ENCODE data around the gene NUCB2.

NUCB2 gene

GRCh38 chr11:17273211-17273610 is 3.3 kb upstream of the NUCB2 start:
- H3K27ac ChIP-seq, result no peak overlapping the region; the same call in 1 of the 2 replicates
- TF ChIP-seq ZFX (IDR thresholded peaks at IDR 0.05) (no peak), CTCF (conservative IDR thresholded peaks at IDR 0.05) (no peak)

GRCh38 chr11:17273668-17274282 is 2.8 kb upstream of the NUCB2 start:
- no peak overlapping the region; the same call in 1 of the 2 replicates for H3K27ac ChIP-seq
- TF ChIP-seq ZFX (IDR thresholded peaks at IDR 0.05) (no peak), CTCF (conservative IDR thresholded peaks at IDR 0.05) (no peak)

GRCh38 chr11:17275400-17276235 is 921 bp upstream of the NUCB2 start:
- no peak for TF ChIP-seq ZFX (IDR thresholded peaks at IDR 0.05)
- no peak for TF ChIP-seq CTCF (conservative IDR thresholded peaks at IDR 0.05)
- peak overlapping the region; percentile 99 for H3K27ac ChIP-seq

- TF ChIP-seq ZFX (IDR thresholded peaks at IDR 0.05), result peak; percentile 37
- no peak for TF ChIP-seq CTCF (conservative IDR thresholded peaks at IDR 0.05)
- peak overlapping the region; percentile 99 for H3K27ac ChIP-seq
Observed at GRCh38 chr11:17277024-17277584, 565 bp downstream of the NUCB2 start.

GRCh38 chr11:17280494-17281127 is 4.1 kb downstream of the NUCB2 start:
- TF ChIP-seq CTCF (conservative IDR thresholded peaks at IDR 0.05) (no peak), ZFX (IDR thresholded peaks at IDR 0.05) (no peak)
- peak overlapping the region; percentile 89 for H3K27ac ChIP-seq

- H3K27ac ChIP-seq, result no peak overlapping the region
- TF ChIP-seq CTCF (conservative IDR thresholded peaks at IDR 0.05) (no peak), ZFX (IDR thresholded peaks at IDR 0.05) (no peak)
Observed at GRCh38 chr11:17286332-17286731, 9.8 kb downstream of the NUCB2 start.

Data from C4-2B (cell line).